SH-SY5Y (cell line): ENCODE results near the gene WRAP73.

ENCODE experiments used
- GATA2 ChIP-seq: IDR thresholded peaks from 2 replicates; pipeline ENCODE4 v1.6.1; 2011; ENCODE audit warnings: mild to moderate bottlenecking, low read depth, low read length
- GATA3 ChIP-seq: IDR thresholded peaks from 2 replicates; pipeline ENCODE4 v1.6.1; 2011; ENCODE audit warnings: low read depth, mild to moderate bottlenecking, low read length, moderate library complexity

WRAP73 gene

GRCh38 chr1:3668148-3668547 is 18.2 kb upstream of the WRAP73 start:
- no peak for TF ChIP-seq GATA2
- no peak for TF ChIP-seq GATA3

GRCh38 chr1:3664700-3665375 is 14.9 kb upstream of the WRAP73 start:
- TF ChIP-seq GATA3: no peak
- no peak for TF ChIP-seq GATA2

- TF ChIP-seq GATA2: no peak
- TF ChIP-seq GATA3: no peak
These were observed 14.2 kb upstream of the WRAP73 start for GRCh38 chr1:3663999-3664699.

GRCh38 chr1:3662080-3662671 is 12.3 kb upstream of the WRAP73 start:
- no peak for TF ChIP-seq GATA2
- TF ChIP-seq GATA3: no peak

GRCh38 chr1:3661631-3662030 is 11.7 kb upstream of the WRAP73 start:
- no peak for TF ChIP-seq GATA2
- no peak for TF ChIP-seq GATA3

- TF ChIP-seq GATA2: no peak
These were observed 10.8 kb upstream of the WRAP73 start for GRCh38 chr1:3660704-3661103.

- TF ChIP-seq GATA3 (no peak), GATA2 (no peak)
These were observed 9.2 kb upstream of the WRAP73 start for GRCh38 chr1:3659093-3659492.

GRCh38 chr1:3658231-3658615 is 8.3 kb upstream of the WRAP73 start:
- TF ChIP-seq GATA3: no peak
- TF ChIP-seq GATA2: no peak

GRCh38 chr1:3657578-3658230 is 7.8 kb upstream of the WRAP73 start:
- TF ChIP-seq GATA2 (no peak), GATA3 (no peak)

GRCh38 chr1:3657096-3657475 is 7.2 kb upstream of the WRAP73 start:
- TF ChIP-seq GATA2 (no peak), GATA3 (no peak)

GRCh38 chr1:3656450-3657095 is 6.7 kb upstream of the WRAP73 start:
- TF ChIP-seq GATA2: no peak
- TF ChIP-seq GATA3: no peak

GRCh38 chr1:3654549-3655281 is 4.8 kb upstream of the WRAP73 start:
- TF ChIP-seq GATA3 (no peak), GATA2 (no peak)

GRCh38 chr1:3653286-3653618 is 3.3 kb upstream of the WRAP73 start:
- TF ChIP-seq GATA2: no peak

- TF ChIP-seq GATA2 (no peak), GATA3 (no peak)
These were observed 2.8 kb upstream of the WRAP73 start for GRCh38 chr1:3652548-3653285.
